ENCODE results near the gene CLTA. TPM values are rescaled to one million over a fixed set of nuclear protein-coding genes. Genes with fewer than 3 reads are reported as not detected.
A peak's percentile ranks its signal among the peaks of the same experiment; 100 is the strongest.

The CLTA gene
- total RNA-seq, 1 donor from 2014 or later = 185 TPM

- Mint-ChIP-seq H3K27ac (peak overlapping the region; percentile 79), H3K4me1 (ENCODE audit: low read depth) (peaks cover 37% of the 10 kb centered on the region), H3K9me3 (ENCODE audit: low read depth) (no peaks in the 10 kb centered on the region), H3K36me3 (ENCODE audit: insufficient read depth) (peaks cover 8% of the 10 kb centered on the region), H3K27me3 (peaks cover 11% of the 10 kb centered on the region), H3K4me3 (ENCODE audit: low read depth) (peak overlapping the region; percentile 86)
- TF ChIP-seq, protein P1, sequence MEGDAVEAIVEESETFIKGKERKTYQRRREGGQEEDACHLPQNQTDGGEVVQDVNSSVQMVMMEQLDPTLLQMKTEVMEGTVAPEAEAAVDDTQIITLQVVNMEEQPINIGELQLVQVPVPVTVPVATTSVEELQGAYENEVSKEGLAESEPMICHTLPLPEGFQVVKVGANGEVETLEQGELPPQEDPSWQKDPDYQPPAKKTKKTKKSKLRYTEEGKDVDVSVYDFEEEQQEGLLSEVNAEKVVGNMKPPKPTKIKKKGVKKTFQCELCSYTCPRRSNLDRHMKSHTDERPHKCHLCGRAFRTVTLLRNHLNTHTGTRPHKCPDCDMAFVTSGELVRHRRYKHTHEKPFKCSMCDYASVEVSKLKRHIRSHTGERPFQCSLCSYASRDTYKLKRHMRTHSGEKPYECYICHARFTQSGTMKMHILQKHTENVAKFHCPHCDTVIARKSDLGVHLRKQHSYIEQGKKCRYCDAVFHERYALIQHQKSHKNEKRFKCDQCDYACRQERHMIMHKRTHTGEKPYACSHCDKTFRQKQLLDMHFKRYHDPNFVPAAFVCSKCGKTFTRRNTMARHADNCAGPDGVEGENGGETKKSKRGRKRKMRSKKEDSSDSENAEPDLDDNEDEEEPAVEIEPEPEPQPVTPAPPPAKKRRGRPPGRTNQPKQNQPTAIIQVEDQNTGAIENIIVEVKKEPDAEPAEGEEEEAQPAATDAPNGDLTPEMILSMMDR (IDR thresholded peaks at IDR 0.05; ENCODE audit: unreplicated experiment) = no peak
- no peak for DNase-seq (ENCODE audit: low spot score, unreplicated experiment)
Measured at GRCh38 chr9:36191686-36192085, 965 bp downstream of the CLTA start.

DNA sequence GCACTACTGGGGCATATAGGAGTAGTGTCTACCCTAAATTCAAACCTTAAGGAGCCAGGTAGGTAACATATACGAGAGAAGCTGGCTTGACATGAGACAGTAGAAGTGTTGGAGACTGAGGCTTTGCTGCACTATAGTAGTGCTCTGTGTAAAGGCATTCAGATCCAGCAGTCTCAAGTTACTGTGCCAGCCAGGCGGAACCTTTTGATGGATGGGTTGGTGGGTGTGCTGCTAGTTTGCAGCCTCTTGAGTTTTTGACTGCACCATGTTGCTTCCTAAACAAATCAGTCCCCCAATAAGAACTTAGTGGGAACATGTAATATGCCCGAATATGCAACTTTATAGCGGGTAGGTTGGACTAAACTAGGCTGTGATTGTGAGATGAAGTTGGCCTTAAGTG lies 1.5 kb downstream of the CLTA start:
- H3K4me1 Mint-ChIP-seq (ENCODE audit: low read depth) = peaks cover 37% of the 10 kb centered on the region
- no peak for DNase-seq (ENCODE audit: low spot score, unreplicated experiment)
- no peaks in the 10 kb centered on the region for H3K9me3 Mint-ChIP-seq (ENCODE audit: low read depth)
- H3K27me3 Mint-ChIP-seq = peaks cover 11% of the 10 kb centered on the region
- peaks cover 8% of the 10 kb centered on the region for H3K36me3 Mint-ChIP-seq (ENCODE audit: insufficient read depth)
- H3K27ac Mint-ChIP-seq = peak overlapping the region; percentile 6
- TF ChIP-seq, protein P1 (IDR thresholded peaks at IDR 0.05; ENCODE audit: unreplicated experiment) = no peak
- peak overlapping the region; percentile 86 for H3K4me3 Mint-ChIP-seq (ENCODE audit: low read depth)

DNA sequence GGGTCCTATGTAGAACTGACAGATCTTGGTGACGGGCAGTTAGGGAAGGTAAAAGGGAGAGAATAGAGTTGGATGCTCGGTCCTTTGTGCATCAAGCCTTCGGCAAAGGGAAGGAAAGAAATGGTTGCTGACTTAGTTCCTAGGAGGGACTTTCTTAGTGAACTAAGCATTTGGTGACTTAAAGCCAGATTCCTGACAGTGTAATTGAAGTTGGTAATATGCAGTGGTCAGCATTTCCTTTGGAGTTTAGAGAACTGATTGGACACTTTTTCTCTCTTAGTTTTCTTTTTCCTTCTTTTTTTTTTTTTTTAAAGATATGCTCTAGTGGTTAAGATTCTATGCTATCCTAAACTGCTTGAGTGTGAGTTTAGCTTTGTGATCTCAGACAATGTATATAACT lies 2.3 kb downstream of the CLTA start:
- no peaks in the 10 kb centered on the region for H3K9me3 Mint-ChIP-seq (ENCODE audit: low read depth)
- TF ChIP-seq, protein P1 (IDR thresholded peaks at IDR 0.05; ENCODE audit: unreplicated experiment) = no peak
- no peak for DNase-seq (ENCODE audit: low spot score, unreplicated experiment)
- peaks cover 39% of the 10 kb centered on the region for H3K4me1 Mint-ChIP-seq (ENCODE audit: low read depth)
- H3K27me3 Mint-ChIP-seq = peaks cover 8% of the 10 kb centered on the region
- H3K27ac Mint-ChIP-seq = no peak overlapping the region
- H3K4me3 Mint-ChIP-seq (ENCODE audit: low read depth) = peak overlapping the region; percentile 86
- peaks cover 11% of the 10 kb centered on the region for H3K36me3 Mint-ChIP-seq (ENCODE audit: insufficient read depth)

DNA sequence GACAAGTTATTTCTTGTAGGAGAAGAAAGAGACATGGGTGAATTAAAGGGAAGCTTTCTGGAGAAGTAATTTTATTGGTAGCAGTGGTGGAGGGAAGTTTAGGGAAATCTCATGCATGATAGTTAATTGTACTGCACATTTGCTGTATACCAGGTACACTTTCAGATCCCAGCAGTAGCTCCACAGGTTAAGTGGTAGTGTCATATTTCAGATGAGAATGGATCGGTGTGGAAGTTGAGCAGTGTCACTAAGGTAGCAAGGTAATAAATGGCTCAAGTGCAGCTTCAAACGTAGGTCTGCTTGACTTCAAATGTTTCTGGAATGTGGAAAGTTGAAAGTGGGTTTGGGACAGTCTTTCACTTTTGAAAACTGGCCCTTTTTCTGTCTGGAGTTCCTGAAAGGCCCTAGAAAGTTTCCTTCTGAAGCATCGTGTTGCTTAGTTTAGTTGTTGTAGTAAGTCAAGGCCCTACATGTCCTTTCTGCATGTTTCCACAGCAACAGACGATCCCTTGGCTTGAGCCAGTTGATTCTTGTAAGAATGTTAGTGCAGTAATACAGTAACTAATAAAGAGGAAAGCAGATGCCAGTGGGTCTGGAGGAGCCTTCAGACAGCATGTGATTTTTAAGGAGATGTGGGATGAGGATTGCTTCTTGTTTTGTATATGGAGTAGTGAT lies 3.7 kb downstream of the CLTA start:
- DNase-seq (ENCODE audit: low spot score, unreplicated experiment) = no peak
- H3K4me3 Mint-ChIP-seq (ENCODE audit: low read depth) = no peak overlapping the region
- peak overlapping the region; percentile 73 for H3K27ac Mint-ChIP-seq
- no peaks in the 10 kb centered on the region for H3K9me3 Mint-ChIP-seq (ENCODE audit: low read depth)
- H3K36me3 Mint-ChIP-seq (ENCODE audit: insufficient read depth) = peaks cover 11% of the 10 kb centered on the region
- H3K4me1 Mint-ChIP-seq (ENCODE audit: low read depth) = peaks cover 39% of the 10 kb centered on the region
- TF ChIP-seq, protein P1 (IDR thresholded peaks at IDR 0.05; ENCODE audit: unreplicated experiment) = no peak
- no peaks in the 10 kb centered on the region for H3K27me3 Mint-ChIP-seq

DNA sequence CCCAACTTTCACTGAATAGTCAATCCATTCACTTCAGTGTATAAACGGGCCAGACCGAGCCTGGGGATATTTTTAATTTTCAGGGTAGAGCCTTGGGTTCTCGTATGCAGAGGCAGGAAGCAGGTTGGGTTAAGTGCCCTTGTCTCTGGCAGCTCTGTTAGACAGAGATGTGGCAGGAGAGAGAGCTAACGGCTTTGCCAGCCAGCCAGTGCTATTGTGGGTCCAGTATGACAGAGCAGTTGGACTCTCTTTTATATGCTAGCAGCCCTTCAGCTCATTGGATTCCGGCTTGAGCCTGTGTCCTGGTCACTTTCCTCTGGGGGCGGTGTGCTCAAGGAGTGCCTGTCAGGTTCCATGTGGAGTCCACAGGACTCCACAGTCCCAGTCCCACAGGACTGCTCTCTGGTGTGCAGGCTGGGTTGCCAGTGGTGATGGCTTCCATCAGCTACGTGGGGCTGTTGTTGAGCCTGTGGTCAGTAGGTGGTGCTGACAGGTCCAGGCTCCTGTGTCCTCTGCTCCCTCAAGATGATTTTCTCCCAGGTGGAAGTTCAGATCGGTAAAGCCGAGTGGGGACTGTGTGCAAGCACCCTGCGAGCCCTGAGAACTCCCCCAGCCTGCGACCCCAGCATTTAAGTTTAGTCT lies 14.3 kb downstream of the CLTA start:
- Mint-ChIP-seq H3K9me3 (ENCODE audit: low read depth) (no peaks in the 10 kb centered on the region), H3K27me3 (no peaks in the 10 kb centered on the region), H3K27ac (peak overlapping the region; percentile 24), H3K36me3 (ENCODE audit: insufficient read depth) (peaks cover 30% of the 10 kb centered on the region), H3K4me3 (ENCODE audit: low read depth) (no peak overlapping the region), H3K4me1 (ENCODE audit: low read depth) (peaks cover 6% of the 10 kb centered on the region)
- no peak for DNase-seq (ENCODE audit: low spot score, unreplicated experiment)
- TF ChIP-seq, protein P1 (IDR thresholded peaks at IDR 0.05; ENCODE audit: unreplicated experiment) = peak; percentile 49
